Activated CD4-positive, alpha-beta T cell treated with anti-CD3 and anti-CD28 coated beads for 48 hours (primary cell): ENCODE data around the gene WNT6.
"Not testable (repeated sequence)": the region's sequence is repeated elsewhere in the genome, so short reads cannot be mapped to it uniquely, and the experiment has no call there.

Source experiments
- DNase-seq: peaks from one replicate; pipeline ENCODE4 v3.0.0-alpha.2; 2020

The WNT6 gene

DNA sequence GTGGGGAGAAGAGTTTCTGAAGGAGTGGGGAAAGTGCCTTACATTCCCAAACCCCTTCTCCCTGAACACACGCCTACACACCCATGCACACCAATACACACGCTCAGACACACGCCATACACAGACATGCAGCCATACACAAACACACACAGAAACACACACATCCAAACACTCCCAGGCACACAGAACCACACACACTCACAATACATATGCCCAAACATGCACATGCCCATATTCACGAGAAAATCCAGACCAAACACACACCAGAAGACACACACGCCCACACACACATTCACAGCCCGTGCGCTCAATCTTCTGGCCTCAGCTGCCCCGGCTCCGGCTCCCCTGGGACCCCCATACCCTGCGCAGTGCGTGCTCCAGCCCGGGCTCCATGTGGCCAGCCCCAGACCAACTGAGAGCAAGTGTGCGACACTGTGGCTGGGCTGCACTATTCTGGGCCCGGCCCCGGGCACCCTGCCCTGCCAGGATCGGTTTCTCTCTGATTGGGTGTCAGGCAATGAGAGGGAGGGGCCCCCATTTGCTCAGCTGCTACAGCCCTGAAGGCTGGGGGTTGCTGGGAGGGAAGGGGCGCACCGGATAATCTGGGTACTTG is 28.1 kb upstream of the WNT6 start, which contains the start of gene PRKAG3:
Gene PRKAG3 (minus strand): TSS at position 426 of the 613 bp plus-strand sequence.
- DNase-seq, result no peak

DNA sequence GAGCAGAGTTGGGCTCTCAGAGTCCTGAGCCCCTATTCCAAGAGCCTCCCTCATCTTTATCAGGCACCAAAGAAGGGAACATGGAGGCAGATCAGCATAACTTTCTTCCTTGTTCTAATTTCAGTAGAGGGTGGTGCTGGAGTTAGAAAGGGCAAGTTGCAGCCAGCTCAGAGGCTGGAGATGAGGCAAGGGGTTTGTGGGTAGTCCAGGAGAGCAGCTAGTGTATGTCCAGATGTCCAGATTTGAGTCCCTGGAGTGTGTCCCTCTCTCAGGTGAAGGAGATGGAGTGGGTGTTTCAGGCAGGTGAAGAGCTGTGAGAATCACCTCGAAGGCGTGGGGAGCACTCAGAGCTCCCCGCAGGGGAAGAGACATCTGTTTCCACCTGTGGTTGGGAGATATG is 27.5 kb upstream of the WNT6 start:
- no peak for DNase-seq

GRCh38 chr2:218832520-218832919 is 27.1 kb upstream of the WNT6 start:
- no peak for DNase-seq

DNA sequence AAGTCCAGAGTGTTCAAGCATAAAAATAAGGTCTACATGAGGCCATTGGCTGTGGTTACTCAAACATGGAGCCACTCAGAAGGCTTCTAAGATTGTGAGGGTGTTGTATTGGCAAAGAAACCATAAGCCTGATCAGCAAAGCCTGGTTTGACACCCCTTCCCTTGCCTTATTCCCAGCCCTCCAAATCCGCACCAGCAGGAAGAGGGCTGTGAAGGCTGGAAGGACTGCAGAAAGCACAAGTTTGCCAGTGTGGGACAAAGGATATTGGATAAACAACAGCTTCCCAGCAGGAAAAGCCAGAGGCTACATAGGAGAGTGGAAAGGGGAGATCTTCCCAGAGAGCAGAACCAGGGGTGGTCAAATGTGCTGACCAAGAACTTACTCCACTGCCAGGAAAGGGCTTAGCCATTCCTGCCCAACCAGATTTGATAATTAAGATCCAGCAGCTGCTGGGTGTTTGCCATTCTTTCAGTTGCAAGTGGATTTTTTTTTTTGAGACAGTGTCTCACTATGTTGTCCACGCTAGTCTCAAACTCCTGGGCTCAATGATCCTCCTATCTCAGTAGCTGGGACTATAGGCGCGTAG is 26.5 kb upstream of the WNT6 start:
- no peak for DNase-seq

DNA sequence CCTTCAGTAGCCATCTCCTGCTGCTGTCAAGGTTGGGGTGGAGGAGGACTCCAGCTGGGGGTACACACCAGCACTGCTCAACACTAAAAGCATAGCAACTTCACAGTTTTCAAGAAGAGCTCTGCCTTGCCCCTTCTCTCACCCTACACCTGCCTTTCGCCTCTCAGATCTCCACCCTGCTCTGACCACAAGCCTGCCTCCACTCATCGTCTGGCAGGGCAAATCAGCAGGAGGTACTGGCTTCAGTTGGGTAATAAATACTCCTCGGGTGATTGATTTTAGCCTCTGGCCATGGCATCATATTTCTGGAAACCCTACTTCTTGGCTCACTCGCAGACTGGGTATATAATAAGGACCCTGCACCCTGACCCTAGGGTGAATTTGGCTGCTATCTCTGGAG is 24.9 kb upstream of the WNT6 start:
- DNase-seq, result no peak

DNA sequence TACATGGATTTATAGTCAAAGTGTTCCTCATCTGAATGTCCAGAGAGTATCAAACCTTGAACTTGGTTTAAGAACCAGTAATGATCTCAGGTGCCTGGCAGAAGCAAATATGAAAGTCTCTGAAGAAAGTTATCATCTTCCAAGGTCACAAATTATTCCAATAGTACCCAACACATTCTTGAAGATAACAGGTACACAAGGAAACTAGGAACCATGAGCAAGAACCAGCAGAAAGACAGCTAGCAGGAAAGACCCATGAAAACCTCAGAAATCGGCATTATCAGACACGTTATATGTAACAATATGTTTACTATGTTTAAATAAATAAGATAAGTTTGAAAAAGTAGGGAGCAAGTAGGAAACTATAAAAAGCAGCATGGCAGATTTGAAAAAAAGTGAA is 22.1 kb upstream of the WNT6 start:
- no peak for DNase-seq

DNA sequence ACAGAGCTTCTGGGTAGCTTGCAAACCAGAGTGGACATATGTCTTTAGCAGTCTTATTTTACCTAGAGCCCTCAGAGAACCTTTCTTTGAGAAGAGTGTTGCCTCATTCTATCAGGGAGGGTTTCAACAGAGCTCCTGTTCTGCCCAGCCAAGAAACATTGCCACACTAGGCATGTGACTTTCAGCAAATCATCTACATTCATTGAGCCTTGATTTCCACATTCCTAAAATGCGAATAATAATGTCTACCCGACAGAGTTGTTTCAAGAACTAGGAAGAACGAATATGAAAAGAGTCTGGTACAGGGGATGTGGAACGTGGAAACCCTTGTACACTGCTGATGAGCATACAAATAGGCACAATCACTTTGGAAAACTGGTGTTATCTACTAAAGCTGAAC is 20.2 kb upstream of the WNT6 start:
- DNase-seq, result no peak

DNA sequence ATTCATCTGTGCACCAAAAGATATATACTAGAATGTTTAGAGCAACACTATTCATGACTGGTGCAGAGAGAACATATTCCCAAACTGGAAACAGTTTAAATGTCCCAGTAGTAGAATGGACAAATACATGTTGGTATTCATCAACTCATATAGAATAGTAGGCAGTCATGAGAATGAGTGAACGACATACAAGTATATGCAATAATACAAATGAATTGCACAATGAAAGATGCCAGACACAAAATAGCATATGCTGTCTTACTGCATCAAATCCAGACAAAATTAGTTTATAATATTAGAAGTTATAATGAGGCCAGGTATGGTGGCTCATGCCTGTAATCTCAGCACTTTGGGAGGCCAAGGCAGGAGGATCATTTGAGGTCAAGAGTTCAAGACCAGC is 19.7 kb upstream of the WNT6 start:
- DNase-seq, result no peak

GRCh38 chr2:218844334-218844733 is 15.3 kb upstream of the WNT6 start:
- not testable (repeated sequence) for DNase-seq

- DNase-seq, result not testable (repeated sequence)
Measured at GRCh38 chr2:218846963-218847362, 12.6 kb upstream of the WNT6 start.

- no peak for DNase-seq
Measured at GRCh38 chr2:218849721-218850120, 9.9 kb upstream of the WNT6 start.

GRCh38 chr2:218850796-218851195 is 8.8 kb upstream of the WNT6 start:
- DNase-seq, result no peak

GRCh38 chr2:218851286-218851685 is 8.3 kb upstream of the WNT6 start:
- DNase-seq, result no peak

DNA sequence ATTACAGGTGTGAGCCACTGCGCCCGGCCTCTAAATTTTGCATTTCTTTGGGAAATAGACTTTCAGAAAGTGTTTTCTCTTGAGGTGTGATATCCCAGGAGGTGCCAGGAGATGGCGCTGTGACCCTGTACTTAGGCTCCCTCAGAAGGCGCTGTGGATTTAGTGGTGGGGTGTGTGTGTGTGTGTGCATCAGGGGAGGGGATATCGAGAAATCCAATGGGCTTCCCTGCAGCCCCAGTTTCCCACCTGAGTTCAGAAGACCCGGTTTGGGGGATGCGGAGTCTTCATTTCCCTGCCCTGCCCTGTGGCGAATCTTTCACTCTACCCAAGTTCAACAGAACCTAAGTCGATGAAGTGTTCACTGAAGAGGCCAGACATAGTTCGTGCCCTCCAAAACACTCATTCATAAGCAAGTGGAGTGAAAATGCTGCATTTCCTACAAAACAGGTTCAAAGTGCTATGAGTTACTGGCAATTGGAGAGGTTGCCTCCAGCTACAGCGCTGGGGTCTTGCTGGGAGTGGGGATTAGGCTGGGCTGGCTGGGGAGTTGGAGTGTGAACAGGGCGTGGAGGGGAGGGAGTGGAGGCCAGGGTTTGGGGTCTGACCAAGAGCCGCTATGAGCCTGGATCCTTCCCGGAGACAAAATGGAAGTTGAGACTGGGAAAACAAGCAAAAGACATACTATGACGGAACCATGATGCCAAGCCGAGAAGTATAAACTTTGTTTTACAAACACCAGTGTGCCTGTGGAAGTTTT is 6.5 kb upstream of the WNT6 start:
- peak; percentile 79 for DNase-seq

DNA sequence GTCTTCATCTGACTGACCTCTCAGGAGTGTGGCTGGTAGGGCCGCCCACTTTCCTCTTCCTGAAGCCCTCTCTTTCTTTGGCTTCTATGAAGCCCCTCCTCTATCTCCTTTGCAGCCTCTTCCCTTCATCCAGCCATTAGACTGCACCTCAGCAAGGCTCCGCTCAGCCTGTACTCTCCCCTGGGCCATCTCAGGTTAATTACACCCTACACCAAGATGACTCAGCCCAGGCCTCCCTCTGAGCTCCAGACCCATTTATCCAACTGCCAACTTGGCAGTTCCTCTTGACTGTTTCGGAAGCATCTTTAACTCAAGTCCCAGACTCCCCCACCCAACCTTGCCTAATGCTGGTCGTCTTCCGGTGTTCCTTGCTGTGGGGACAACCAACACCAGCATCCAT is 5.8 kb upstream of the WNT6 start:
- DNase-seq, result no peak

DNA sequence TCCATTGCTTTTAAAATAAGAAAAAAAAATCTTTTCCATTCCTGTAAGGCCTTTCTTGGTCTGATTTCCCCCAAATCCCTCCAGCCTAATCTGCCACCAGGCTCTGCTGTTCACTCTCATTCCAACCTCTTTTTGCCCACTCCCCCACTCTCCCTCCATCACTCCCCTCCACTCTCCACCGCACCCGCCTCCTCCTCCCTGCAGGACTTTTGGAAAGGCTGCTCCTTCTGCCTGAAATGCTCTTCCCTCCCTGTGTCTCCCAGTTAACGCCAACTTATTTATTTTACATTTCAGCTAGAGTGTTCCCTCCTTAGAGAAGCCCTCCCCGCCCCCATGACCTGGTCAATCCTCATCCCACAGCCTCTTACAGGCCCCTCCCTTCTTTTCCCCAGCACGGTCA is 4.7 kb upstream of the WNT6 start:
- DNase-seq, result no peak

GRCh38 chr2:218855305-218856166 is 4.1 kb upstream of the WNT6 start:
- no peak for DNase-seq

- no peak for DNase-seq
Measured at GRCh38 chr2:218856167-218856895, 3.3 kb upstream of the WNT6 start.

GRCh38 chr2:218856896-218857243 is 2.7 kb upstream of the WNT6 start:
- DNase-seq, result no peak

DNA sequence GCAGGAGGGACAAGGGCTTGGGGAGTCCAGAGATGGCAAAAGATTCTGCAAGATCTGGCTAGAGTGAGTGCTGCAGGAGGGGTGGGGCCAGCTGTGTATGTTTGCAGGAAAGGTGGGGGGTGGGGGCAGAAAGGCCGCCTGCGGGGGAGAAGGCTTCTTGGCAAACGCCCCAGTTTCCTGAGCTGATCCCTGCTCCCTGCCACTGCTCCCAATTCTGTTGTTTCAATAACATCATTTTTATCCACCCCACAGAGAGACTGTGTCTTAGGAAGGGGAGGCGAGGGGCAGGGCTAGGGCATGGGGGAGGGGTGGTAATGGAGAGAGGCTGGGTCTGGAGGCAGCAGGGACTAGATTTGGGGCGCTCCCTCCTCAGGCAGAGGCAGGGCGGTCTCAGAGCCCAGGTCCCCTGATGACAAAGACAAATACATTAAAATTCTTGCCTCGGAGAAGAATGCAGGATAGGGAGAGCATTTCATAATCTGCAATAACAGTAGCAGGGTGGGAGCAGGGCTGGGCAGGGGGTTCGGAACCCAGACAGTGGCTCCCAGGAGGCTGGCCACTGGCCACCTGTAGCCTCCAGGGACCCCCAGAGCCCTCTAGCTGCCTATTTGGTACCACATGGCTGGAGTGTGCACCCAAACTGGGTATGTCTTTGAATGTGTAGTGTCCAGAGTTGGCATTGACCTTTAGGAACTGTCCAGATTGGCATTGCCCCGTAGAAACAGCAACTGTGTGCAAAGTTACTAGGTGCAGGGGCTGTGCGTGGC is 2.1 kb upstream of the WNT6 start:
- DNase-seq, result no peak

DNA sequence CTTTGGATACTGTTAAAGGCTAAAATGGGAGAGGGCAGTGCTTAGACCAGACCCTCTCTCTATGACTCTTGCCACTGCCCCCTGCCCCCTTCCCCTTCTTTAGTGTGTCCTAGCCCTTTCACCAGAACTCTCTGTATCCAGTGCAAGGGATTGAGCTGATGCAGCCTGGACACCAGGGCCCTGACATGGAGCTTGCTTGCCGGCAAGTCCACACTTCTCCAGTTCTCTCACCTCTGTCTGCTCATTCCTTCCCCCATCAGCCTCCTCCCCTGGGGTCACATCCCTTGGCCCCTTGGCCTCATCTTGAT is 1.5 kb upstream of the WNT6 start:
- DNase-seq, result no peak
